Activated CD4-positive, alpha-beta T cell treated with anti-CD3 and anti-CD28 coated beads, Interleukin-2, amount 10 ng/mL, durations not matched to agents 7 days and 5 days (primary cell): ENCODE results near the gene NPSR1. TPM values are rescaled to one million over a fixed set of nuclear protein-coding genes. Genes with fewer than 3 reads are reported as not detected.

Experiments
- CTCF ChIA-PET: fragments of 350-600 bp; sonication (Branson Sonifier 250); formaldehyde crosslinking; loops from one replicate; lab custom pipeline; 2021; ENCODE audit warnings: antibody characterized with exemption; lab: Charles Lee
- POLR2A ChIA-PET: fragments of 350-600 bp; sonication (Branson Sonifier 250); formaldehyde crosslinking; loops from one replicate; lab custom pipeline; 2021; ENCODE audit warnings: antibody characterized with exemption; lab: Charles Lee
- DNase-seq: peaks from one replicate; pipeline ENCODE4 v3.0.0-alpha.2; 2020
- H3K27ac Mint-ChIP-seq: one replicate; pipeline ENCODE4 v1.8.0; 2021; ENCODE audit warnings: mild to moderate bottlenecking, moderate library complexity, mixed read lengths
- H3K27me3 Mint-ChIP-seq: one replicate; pipeline ENCODE4 v1.8.0; 2021; ENCODE audit warnings: mixed read lengths
- H3K36me3 Mint-ChIP-seq: one replicate; pipeline ENCODE4 v1.8.0; 2021; ENCODE audit warnings: low read depth, mixed read lengths
- H3K4me1 Mint-ChIP-seq: one replicate; pipeline ENCODE4 v1.8.0; 2021; ENCODE audit warnings: mixed read lengths
- H3K4me3 Mint-ChIP-seq: one replicate; pipeline ENCODE4 v1.8.0; 2021; ENCODE audit warnings: mild to moderate bottlenecking, moderate library complexity, mixed read lengths
- H3K9me3 Mint-ChIP-seq: one replicate; pipeline ENCODE4 v1.8.0; 2021; ENCODE audit warnings: mixed read lengths
- total RNA-seq, 2 experiments: library from RNA; stranded (reverse); gene quantifications; one replicate each; pipeline ENCODE4 v1.2.3, GENCODE V29; 2021

The NPSR1 gene
- total RNA-seq, 2 experiments from 2014 or later, result not detected

GRCh38 chr7:34672430-34672829 is 14.4 kb downstream of the NPSR1 start:
- POLR2A ChIA-PET, result no interaction called here
- Mint-ChIP-seq H3K27ac (no peak overlapping the region), H3K4me3 (no peak overlapping the region), H3K4me1 (no peaks in the 10 kb centered on the region), H3K27me3 (no peaks in the 10 kb centered on the region), H3K36me3 (no peaks in the 10 kb centered on the region), H3K9me3 (no peaks in the 10 kb centered on the region)
- DNase-seq, result no peak
- CTCF ChIA-PET, result no interaction called here

DNA sequence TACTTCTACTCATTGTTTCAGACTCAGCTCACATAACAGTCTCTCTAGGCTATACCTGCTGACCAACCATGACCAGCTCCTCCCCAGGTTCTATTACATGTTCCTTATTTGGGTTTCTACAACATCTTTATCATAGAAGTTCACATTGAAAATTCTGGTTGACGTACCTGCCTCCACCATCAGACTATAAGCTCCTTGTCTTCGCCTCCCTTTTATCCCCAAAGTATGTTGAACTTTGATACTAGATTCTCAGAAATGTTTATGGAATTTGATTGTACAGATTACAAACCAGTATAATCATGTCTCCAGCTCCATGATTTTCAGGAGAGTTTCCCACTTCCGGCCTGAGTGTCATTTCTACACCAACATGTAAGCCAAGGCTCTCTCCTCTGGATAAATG is 15.0 kb downstream of the NPSR1 start:
- no peak for DNase-seq
- Mint-ChIP-seq H3K4me1 (no peaks in the 10 kb centered on the region), H3K27ac (no peak overlapping the region), H3K27me3 (no peaks in the 10 kb centered on the region), H3K36me3 (no peaks in the 10 kb centered on the region), H3K9me3 (no peaks in the 10 kb centered on the region), H3K4me3 (no peak overlapping the region)
- ChIA-PET POLR2A (no interaction called here), CTCF (no interaction called here)

DNA sequence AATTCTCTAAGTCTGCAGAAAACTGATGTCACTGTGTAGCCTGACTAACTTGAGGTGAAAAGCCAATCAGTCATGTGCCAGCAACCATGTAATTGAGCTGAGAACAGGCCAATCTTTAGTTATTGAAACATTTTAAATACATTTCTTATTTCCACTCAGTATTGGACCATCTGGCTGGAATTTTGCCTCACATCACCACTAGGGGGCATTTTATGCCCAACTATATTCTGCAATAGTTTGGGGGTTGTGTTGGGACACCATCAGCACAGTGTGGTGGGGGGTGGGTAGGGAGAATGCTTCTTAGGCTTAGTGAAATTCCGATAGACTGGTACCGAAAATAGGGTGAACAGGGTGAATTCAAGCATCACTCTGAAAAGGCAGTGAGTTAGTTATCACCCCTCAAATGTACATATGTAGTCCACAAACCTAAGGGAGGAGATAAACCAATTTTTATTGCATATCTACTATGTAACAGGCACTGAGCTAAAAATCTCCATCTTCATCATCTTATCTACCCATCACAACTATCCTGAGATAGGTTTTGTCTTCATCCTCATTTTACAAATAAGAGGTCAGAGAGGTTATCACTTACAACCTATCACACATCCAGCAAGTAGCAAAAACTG is 17.8 kb downstream of the NPSR1 start:
- no peaks in the 10 kb centered on the region for H3K4me1 Mint-ChIP-seq
- peak; percentile 20 for DNase-seq

GRCh38 chr7:34677491-34677890 is 19.5 kb downstream of the NPSR1 start:
- no peaks in the 10 kb centered on the region for H3K27me3 Mint-ChIP-seq
- no peaks in the 10 kb centered on the region for H3K36me3 Mint-ChIP-seq
- ChIA-PET CTCF (no interaction called here), POLR2A (no interaction called here)
- no peaks in the 10 kb centered on the region for H3K9me3 Mint-ChIP-seq
- DNase-seq, result no peak
- H3K4me3 Mint-ChIP-seq, result no peak overlapping the region
- H3K4me1 Mint-ChIP-seq, result no peaks in the 10 kb centered on the region
- no peak overlapping the region for H3K27ac Mint-ChIP-seq

More for the DNA sequence above, 17.8 kb downstream of the NPSR1 start:
- Mint-ChIP-seq H3K27ac (no peak overlapping the region), H3K4me3 (no peak overlapping the region), H3K36me3 (no peaks in the 10 kb centered on the region), H3K27me3 (no peaks in the 10 kb centered on the region), H3K9me3 (no peaks in the 10 kb centered on the region)
- POLR2A ChIA-PET, result no interaction called here
- CTCF ChIA-PET, result interaction anchor here (0.8 kb wide), 1 partner anchor 30 kb away, joined by 3 read pairs; no protein-coding TSS in a partner anchor

GRCh38 chr7:34687529-34687928 is 29.5 kb downstream of the NPSR1 start:
- Mint-ChIP-seq H3K27ac (no peak overlapping the region), H3K36me3 (no peaks in the 10 kb centered on the region), H3K9me3 (no peaks in the 10 kb centered on the region), H3K27me3 (peaks cover 5% of the 10 kb centered on the region), H3K4me1 (no peaks in the 10 kb centered on the region), H3K4me3 (no peak overlapping the region)
- ChIA-PET POLR2A (no interaction called here), CTCF (no interaction called here)
- DNase-seq, result no peak

DNA sequence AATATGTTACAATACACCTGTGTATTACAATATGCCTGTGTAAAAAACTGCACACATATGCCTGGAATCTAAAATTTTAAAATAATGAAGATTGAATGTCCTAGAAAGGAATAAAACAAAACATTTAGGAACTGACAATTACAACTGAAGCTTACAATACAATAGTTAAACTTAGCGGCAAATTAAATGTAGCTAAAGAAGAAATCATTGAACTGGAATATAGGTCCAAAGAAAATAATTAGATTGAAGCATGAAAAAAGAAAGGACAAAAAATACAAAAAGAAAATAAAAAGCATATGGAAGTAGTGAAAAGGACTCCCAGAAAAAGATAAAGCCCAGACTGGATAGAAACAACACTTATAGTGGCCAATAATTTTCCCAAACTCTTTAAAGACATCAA is 38.4 kb downstream of the NPSR1 start:
- H3K4me1 Mint-ChIP-seq, result no peaks in the 10 kb centered on the region
- CTCF ChIA-PET, result no interaction called here
- no peak overlapping the region for H3K27ac Mint-ChIP-seq
- no peak for DNase-seq
- H3K27me3 Mint-ChIP-seq, result no peaks in the 10 kb centered on the region
- H3K9me3 Mint-ChIP-seq, result peaks cover 13% of the 10 kb centered on the region
- no peak overlapping the region for H3K4me3 Mint-ChIP-seq
- no peaks in the 10 kb centered on the region for H3K36me3 Mint-ChIP-seq
- POLR2A ChIA-PET, result no interaction called here

GRCh38 chr7:34709771-34710170 is 51.8 kb downstream of the NPSR1 start:
- DNase-seq, result no peak
- Mint-ChIP-seq H3K36me3 (no peaks in the 10 kb centered on the region), H3K4me1 (no peaks in the 10 kb centered on the region), H3K9me3 (no peaks in the 10 kb centered on the region), H3K4me3 (no peak overlapping the region), H3K27me3 (peaks cover 12% of the 10 kb centered on the region), H3K27ac (no peak overlapping the region)
- POLR2A ChIA-PET, result no interaction called here
- CTCF ChIA-PET, result interaction anchor here (0.7 to 1.5 kb wide), 2 partner anchors 14 to 85 kb away, joined by 4 to 5 read pairs; no protein-coding TSS in a partner anchor

GRCh38 chr7:34718867-34719266 is 60.8 kb downstream of the NPSR1 start:
- DNase-seq, result no peak
- Mint-ChIP-seq H3K27me3 (peaks cover 1% of the 10 kb centered on the region), H3K4me1 (peaks cover 14% of the 10 kb centered on the region), H3K4me3 (no peak overlapping the region), H3K36me3 (no peaks in the 10 kb centered on the region), H3K27ac (peak overlapping the region; percentile 31), H3K9me3 (no peaks in the 10 kb centered on the region)
- ChIA-PET CTCF (interaction anchor here (0.6 kb wide), 1 partner anchor 31 kb away, joined by 3 read pairs; no protein-coding TSS in a partner anchor), POLR2A (no interaction called here)

DNA sequence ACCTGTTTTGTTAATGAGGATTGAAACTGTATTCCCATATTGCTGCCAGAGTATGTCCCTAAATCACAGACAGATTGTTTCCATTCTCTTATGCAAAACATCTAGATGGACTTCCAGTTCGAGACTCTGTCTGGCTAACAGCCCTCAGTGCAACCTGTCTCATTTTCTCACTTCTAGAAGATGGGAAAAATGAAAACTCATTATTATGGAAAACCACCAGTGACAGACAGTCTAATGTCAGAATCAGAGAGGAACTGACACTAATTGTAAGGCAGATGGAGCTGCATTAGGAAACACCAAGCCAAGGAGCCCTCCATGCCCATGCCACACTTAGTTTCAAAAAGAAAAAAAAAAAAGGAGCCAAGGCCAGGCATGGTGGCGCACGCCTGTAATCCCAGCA is 61.6 kb downstream of the NPSR1 start:
- Mint-ChIP-seq H3K4me3 (no peak overlapping the region), H3K27ac (no peak overlapping the region), H3K4me1 (peaks cover 22% of the 10 kb centered on the region), H3K36me3 (peaks cover 3% of the 10 kb centered on the region), H3K9me3 (no peaks in the 10 kb centered on the region), H3K27me3 (peaks cover 1% of the 10 kb centered on the region)
- POLR2A ChIA-PET, result no interaction called here
- CTCF ChIA-PET, result no interaction called here
- DNase-seq, result no peak

DNA sequence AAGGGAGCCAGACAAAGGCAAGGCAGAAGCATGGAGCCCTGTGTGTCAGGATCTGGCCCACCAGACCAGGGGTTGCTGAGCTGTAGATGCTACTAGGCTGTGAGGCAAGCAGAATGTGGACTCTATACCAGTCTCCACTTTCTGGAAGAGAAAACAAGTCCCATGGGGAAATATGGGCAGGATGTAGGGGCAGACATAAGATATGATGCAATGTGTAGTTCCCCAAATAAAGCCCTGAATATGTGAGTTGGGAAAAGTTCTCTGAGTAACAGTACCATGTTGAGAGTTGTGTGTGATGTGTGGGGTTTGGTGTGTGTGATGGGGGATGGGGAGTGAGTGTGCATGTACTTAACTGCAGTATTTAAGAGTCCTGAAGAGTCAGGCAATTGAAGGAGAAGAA is 62.3 kb downstream of the NPSR1 start:
- ChIA-PET POLR2A (no interaction called here), CTCF (no interaction called here)
- DNase-seq, result no peak
- H3K4me3 Mint-ChIP-seq, result no peak overlapping the region
- peaks cover 1% of the 10 kb centered on the region for H3K27me3 Mint-ChIP-seq
- no peak overlapping the region for H3K27ac Mint-ChIP-seq
- peaks cover 22% of the 10 kb centered on the region for H3K4me1 Mint-ChIP-seq
- H3K9me3 Mint-ChIP-seq, result no peaks in the 10 kb centered on the region
- H3K36me3 Mint-ChIP-seq, result peaks cover 3% of the 10 kb centered on the region

GRCh38 chr7:34723338-34723737 is 65.3 kb downstream of the NPSR1 start:
- H3K36me3 Mint-ChIP-seq, result peaks cover 3% of the 10 kb centered on the region
- peaks cover 19% of the 10 kb centered on the region for H3K4me1 Mint-ChIP-seq
- H3K27me3 Mint-ChIP-seq, result peaks cover 1% of the 10 kb centered on the region
- no peak overlapping the region for H3K4me3 Mint-ChIP-seq
- H3K27ac Mint-ChIP-seq, result no peak overlapping the region
- ChIA-PET CTCF (interaction anchor here (2.0 kb wide), 1 partner anchor 13 kb away, joined by 4 read pairs; no protein-coding TSS in a partner anchor), POLR2A (no interaction called here)
- H3K9me3 Mint-ChIP-seq, result no peaks in the 10 kb centered on the region
- DNase-seq, result no peak

GRCh38 chr7:34723866-34724490 is 66.0 kb downstream of the NPSR1 start:
- POLR2A ChIA-PET, result no interaction called here
- CTCF ChIA-PET, result interaction anchor here (2.0 kb wide), 1 partner anchor 14 kb away, joined by 4 read pairs; no protein-coding TSS in a partner anchor
- peak overlapping the region; percentile 76 for H3K27ac Mint-ChIP-seq
- H3K27me3 Mint-ChIP-seq, result peaks cover 1% of the 10 kb centered on the region
- no peak for DNase-seq
- H3K4me1 Mint-ChIP-seq, result peaks cover 13% of the 10 kb centered on the region
- no peak overlapping the region for H3K4me3 Mint-ChIP-seq
- no peaks in the 10 kb centered on the region for H3K9me3 Mint-ChIP-seq
- peaks cover 3% of the 10 kb centered on the region for H3K36me3 Mint-ChIP-seq

GRCh38 chr7:34726221-34726620 is 68.2 kb downstream of the NPSR1 start:
- Mint-ChIP-seq H3K4me1 (peaks cover 9% of the 10 kb centered on the region), H3K4me3 (no peak overlapping the region), H3K9me3 (no peaks in the 10 kb centered on the region), H3K27me3 (no peaks in the 10 kb centered on the region), H3K27ac (no peak overlapping the region), H3K36me3 (peaks cover 3% of the 10 kb centered on the region)
- ChIA-PET CTCF (no interaction called here), POLR2A (no interaction called here)
- DNase-seq, result no peak
